Vagina (tissue), 2 donors: Measurements from ENCODE around the gene ATP7B.

Experiments
- CTCF ChIP-seq, 3 experiments: fragments of 450-650 bp in 2 of 3; fragments of 200-600 bp in 1 of 3; sonication (generic) in 1 of 3; IDR thresholded peaks; one replicate each; pipeline ENCODE4 v1.5.1; 2017 to 2019; ENCODE audit warnings: antibody characterized with exemption in 3 of 3, mild to moderate bottlenecking in 2 of 3, moderate library complexity in 2 of 3
- POLR2A ChIP-seq, 2 donors: fragments of 450-650 bp; IDR thresholded peaks; one replicate each; pipeline ENCODE4 v1.6.1; 2017; ENCODE audit warnings: antibody characterized with exemption in 2 of 2, mild to moderate bottlenecking in 2 of 2, moderate library complexity in 2 of 2
- POLR2AphosphoS5 ChIP-seq, 2 donors: sonication (generic); formaldehyde crosslinking; IDR thresholded peaks; one replicate each; pipeline ENCODE4 v1.9.0; 2017; ENCODE audit warnings: antibody characterized with exemption in 2 of 2, mild to moderate bottlenecking in 2 of 2, low read depth in 1 of 2; ENCODE audit not compliant: insufficient read depth in 1 of 2

GRCh38 chr13:51931606-51932005 is 79.6 kb downstream of the ATP7B start:
- TF ChIP-seq CTCF (IDR thresholded peaks at IDR 0.05) = no peak
- no peak for TF ChIP-seq POLR2A (IDR thresholded peaks at IDR 0.05)
- TF ChIP-seq POLR2AphosphoS5 (IDR thresholded peaks at IDR 0.05; ENCODE audit: insufficient read depth in 1 of 2, low read depth in 1 of 2) = no peak
